AG08395 (cell line): ENCODE measurements around the gene SEC16A.

ENCODE experiments used
- DNase-seq: peaks from one replicate; pipeline ENCODE4 v3.0.0; 2012; ENCODE audit warnings: mixed read lengths, low spot score

SEC16A gene

GRCh38 chr9:136504512-136505348 lies 21.9 kb upstream of the SEC16A start:
- no peak for DNase-seq

- DNase-seq: no peak
Measured at GRCh38 chr9:136502940-136503550, 20.2 kb upstream of the SEC16A start.

GRCh38 chr9:136502196-136502595 lies 19.4 kb upstream of the SEC16A start:
- no peak for DNase-seq

GRCh38 chr9:136501686-136502085 lies 18.8 kb upstream of the SEC16A start:
- no peak for DNase-seq

GRCh38 chr9:136499935-136500910 lies 17.4 kb upstream of the SEC16A start:
- no peak for DNase-seq

- DNase-seq: no peak
Measured at GRCh38 chr9:136499071-136499934, 16.5 kb upstream of the SEC16A start.

- DNase-seq: no peak
Measured at GRCh38 chr9:136497916-136498695, 15.3 kb upstream of the SEC16A start.

GRCh38 chr9:136496801-136497620 lies 14.2 kb upstream of the SEC16A start:
- no peak for DNase-seq

- DNase-seq: no peak
Measured at GRCh38 chr9:136496181-136496580, 13.3 kb upstream of the SEC16A start.

- DNase-seq: no peak
Measured at GRCh38 chr9:136495238-136495800, 12.5 kb upstream of the SEC16A start.

- no peak for DNase-seq
Measured at GRCh38 chr9:136494531-136495215, 11.8 kb upstream of the SEC16A start.

- DNase-seq: no peak
Measured at GRCh38 chr9:136494012-136494411, 11.2 kb upstream of the SEC16A start.

- DNase-seq: no peak
Measured at GRCh38 chr9:136493567-136493971, 10.7 kb upstream of the SEC16A start.

GRCh38 chr9:136492978-136493522 lies 10.2 kb upstream of the SEC16A start:
- DNase-seq: no peak

- DNase-seq: no peak
Measured at GRCh38 chr9:136489731-136490130, 6.9 kb upstream of the SEC16A start.

GRCh38 chr9:136488247-136489214 lies 5.7 kb upstream of the SEC16A start:
- peak; percentile 54 for DNase-seq

GRCh38 chr9:136487672-136488071 lies 4.8 kb upstream of the SEC16A start:
- DNase-seq: no peak
